ENCODE data around the gene TMED9.
"Not testable (repeated sequence)": the region's sequence is repeated elsewhere in the genome, so short reads cannot be mapped to it uniquely, and the experiment has no call there.

Gene TMED9

DNA sequence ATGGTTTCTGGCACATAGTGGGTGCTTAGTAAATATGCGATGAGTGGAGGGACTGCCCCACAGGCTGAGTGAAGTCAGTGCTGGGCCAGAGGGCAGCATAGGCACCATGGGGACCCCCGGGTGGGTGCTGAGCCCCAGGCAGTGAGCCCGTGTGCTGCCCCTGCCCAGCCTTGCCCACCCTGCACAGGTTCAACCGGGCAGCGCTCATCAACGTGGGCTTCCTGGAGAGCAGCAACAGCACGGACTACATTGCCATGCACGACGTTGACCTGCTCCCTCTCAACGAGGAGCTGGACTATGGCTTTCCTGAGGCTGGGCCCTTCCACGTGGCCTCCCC lies 15.1 kb downstream of the TMED9 start:
- DNase-seq, result no peak

DNA sequence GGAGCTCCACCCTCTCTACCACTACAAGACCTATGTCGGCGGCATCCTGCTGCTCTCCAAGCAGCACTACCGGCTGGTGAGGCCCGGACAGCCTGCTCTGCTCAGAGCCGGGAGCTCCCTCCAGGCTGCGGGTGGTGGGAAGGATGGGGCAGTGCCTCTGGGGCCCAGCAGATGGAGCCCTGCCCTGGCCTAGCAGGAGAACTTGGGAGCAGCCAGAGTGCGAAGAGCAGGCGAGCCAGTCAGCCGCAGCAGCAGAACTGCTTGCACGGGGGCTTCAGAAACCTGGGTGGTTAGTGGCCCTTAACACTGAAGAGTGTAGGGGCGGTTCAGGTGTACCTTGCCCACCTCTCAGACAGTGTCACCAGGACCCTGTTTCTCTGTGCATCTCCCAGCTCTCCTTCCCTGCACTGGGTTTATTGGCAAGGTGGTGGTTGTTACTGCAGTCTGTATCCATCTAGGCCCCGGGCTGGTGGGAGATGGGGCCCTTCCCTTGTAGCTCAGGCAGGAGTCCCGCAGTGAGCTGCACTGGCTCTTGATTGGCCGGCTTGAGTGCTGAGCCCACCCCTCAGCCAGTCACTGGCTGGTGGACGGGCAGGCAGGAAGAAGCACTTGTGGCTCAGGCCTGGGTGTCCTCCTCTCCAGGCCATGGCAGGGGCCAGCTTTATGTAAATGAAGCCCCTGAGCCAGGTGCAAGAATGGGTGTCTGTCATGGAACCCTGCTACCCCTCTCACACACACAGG lies 15.6 kb downstream of the TMED9 start:
- peak; percentile 67 for DNase-seq

DNA sequence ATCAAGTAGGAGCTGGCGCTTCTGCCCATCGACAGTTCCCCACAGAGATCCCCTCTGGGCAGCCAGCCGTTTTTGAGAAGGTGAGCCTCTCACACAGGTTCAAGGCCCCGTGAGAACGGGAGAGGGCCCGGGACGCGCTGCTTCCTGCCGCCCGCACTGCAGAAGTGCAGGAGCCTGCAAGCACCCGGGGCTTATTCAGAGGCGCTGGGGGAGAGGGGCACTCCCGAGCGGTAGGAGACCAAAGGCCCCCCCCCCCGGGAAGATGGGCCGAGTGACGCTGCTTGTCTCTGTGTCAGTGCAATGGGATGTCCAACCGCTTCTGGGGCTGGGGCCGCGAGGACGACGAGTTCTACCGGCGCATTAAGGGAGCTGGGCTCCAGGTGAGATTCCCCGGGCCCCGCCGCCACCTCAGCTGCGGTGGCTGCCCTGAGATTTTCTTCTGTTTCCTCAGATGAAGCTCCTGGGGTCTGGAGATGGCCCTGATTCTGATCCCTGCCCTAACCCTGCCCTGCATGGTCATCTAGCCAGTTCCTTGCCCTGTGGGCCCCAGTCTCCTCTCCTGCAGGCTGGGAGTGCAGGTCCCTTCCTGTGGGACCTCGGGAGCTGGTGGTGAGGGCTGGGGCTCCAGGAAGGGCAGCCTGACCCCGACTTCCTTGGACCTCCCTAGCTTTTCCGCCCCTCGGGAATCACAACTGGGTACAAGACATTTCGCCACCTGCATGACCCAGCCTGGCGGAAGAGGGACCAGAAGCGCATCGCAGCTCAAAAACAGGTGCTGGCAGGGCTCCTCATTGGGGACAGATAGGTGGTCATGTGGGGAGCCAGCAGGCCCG lies 16.5 kb downstream of the TMED9 start:
- no peak for DNase-seq

DNA sequence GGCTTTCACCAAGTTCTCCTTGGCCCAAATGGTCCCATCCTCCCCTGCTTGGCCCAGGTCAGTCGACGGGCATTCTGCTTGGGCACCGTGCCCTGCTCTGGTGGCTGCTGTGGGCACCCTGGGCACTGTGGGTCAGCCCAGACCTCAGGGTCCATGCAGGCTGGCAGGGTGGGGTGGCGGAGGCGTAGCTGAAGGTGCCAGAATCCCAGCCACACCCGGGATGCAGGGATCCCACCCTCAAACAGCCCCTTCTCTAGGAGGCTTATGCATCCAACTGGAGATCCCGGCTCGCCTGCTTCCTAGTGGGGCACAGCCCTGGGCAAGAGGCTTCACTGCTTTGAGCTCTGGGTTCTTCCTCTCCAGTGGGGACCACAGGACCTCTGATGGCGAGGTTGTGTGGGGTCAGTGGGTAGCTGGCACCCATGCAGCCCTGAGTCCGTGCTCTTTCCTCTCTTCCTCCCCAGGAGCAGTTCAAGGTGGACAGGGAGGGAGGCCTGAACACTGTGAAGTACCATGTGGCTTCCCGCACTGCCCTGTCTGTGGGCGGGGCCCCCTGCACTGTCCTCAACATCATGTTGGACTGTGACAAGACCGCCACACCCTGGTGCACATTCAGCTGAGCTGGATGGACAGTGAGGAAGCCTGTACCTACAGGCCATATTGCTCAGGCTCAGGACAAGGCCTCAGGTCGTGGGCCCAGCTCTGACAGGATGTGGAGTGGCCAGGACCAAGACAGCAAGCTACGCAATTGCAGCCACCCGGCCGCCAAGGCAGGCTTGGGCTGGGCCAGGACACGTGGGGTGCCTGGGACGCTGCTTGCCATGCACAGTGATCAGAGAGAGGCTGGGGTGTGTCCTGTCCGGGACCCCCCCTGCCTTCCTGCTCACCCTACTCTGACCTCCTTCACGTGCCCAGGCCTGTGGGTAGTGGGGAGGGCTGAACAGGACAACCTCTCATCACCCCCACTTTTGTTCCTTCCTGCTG lies 17.4 kb downstream of the TMED9 start:
- no peak for DNase-seq

DNA sequence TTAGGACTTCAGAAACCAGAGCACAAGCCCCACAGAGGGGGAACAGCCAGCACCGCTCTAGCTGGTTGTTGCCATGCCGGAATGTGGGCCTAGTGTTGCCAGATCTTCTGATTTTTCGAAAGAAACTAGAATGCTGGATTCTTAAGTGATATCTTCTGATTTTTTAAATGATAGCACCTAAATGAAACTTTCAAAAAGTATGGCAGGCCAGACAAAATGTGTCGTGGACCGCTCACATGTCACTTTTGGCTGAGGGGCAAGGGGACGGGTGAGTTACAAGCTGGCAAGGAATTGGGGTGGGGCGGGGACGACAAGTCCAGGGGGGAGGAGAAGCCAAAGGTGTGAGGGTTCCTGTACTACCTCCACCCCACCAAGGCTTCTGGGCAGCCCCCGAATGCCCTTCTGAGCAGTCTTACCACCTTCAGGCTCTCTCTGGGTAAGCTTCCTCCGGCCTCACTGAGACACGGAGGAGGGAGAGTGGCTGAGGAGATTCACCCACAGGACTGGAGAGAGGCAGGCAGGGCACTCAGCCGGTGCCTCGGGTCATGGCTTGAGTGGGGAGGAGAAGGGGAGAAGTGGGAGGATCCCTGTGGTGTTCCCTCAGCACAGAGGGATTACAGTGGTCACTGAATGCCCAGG lies 18.2 kb downstream of the TMED9 start:
- DNase-seq, result no peak

DNA sequence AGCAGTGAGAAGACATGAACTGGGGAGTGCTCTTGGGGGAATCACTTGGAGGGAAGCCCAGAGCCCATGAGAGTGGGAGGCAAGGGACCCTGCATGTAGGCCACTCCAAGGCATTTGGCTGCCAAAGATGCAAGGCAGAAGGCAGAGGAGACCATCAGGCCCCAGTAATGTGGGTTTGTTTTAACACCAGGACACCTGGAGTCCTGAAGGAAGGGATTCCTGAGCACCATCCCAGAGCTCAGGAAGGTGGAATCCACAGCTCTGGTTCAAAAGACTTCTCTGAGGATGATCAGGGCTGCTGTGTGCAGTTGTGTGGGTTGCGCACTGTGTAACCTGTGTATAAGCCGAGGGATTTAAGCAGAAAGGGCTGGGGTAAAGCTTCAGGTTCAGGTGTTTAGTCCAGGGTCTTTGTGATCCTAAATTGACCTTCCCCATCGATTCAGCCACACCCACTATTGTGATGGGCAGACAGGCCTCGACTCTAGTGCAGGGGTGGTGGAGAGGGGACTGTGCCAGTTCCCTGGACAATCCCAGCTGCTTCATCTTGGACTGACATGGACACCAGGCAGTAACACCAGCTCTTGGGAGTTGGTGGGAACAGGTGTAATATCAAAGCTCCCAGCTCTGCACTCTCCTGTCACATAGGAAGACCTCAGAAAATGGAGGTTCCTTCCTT lies 18.9 kb downstream of the TMED9 start:
- no peak for DNase-seq

DNA sequence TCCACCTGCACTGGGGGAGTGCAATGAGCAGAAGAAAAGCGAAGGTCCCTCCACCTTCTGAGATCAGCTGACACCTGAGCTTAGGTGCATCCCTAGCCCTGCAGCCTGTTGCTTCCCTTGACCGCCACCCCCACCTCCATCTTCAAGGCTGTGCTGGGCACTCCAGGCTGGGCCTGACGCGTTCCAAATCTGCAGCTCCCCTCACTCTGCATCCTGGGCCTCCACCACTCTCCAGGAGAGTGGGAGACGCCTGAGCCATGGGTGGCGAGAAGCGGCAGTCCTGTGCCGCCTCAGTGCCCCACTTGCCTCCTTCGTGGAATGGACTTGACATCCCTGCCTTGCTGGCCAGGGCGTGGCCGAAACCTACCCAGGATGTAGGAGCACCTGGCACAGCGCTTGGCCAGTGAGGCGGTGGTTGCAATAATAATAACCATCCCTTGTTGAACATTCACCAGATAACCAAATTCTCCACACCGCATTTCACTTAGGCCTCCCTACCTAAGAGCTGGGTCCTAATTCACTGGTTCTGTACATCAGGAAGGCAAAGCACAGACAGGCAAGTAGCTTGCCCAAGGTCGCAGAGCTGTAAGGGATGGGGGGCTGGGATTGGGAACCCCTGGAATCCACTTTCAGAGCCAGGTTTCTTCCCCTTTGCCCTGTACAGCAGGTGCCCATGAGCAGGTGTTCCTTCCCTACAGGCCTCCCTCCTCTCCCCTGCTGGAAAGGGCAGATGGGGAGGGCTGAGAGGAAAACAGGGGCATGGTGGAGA lies 19.6 kb downstream of the TMED9 start:
- DNase-seq, result no peak

DNA sequence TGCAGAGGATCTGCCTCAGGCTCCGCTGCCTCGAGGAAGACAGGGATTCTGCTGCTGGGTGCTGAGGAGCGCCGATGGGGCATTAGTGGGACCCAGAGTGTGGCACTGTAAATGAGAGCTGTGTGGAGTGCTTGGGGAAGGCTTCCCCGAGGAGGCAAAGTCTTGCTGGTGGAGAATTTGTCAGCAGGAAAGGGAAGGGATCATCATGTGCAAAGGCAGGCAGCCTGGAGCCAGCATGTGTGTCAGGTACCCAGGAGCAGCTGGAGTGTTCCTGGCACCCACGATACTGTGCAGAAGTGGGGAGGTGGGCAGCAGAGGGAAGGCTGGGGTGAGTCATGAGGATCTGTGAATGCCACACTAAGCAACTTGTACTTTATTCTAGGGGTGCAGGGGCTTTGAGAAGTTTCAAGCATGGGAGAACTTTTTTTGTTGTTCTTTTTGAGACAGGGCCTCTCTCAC lies 20.2 kb downstream of the TMED9 start:
- no peak for DNase-seq

DNA sequence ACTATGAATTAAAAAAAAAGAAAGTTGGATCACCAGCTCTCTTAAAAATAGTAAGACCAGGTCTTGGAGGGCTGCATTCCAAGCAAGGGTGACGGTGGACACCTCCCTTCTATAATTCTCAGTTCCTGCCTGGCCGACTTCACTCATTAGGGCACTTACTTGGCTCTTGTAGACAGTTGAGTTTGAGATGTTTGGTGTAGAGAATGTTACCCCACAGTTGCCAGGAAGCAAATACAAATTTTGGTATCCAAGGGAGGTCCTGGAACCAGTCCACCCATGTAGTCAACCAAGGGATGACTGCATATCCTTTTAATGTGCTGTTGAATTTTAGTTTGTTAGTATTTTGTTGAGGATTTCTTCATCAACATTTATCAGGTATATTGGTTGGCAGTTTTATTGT lies 28.6 kb downstream of the TMED9 start:
- no peak for DNase-seq

DNA sequence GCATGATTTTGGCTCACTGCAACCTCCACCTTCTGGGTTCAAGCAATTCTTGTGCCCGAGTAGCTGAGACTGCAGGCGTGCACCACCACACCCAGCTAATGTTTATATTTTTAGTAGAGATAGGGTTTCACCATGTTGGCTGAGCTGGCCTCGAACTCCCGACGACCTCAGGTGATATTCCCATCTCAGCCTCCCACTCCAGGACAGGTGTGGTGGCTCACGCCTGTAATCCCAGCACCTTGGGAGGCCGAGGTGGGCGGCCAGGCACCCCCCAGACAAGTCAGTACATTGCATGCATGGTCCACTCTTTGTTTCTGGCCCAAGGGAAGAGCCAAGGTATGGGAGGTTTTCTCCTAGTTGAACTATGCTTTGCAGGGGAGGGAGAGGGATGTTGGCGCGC lies 32.2 kb downstream of the TMED9 start:
- not testable (repeated sequence) for DNase-seq

DNA sequence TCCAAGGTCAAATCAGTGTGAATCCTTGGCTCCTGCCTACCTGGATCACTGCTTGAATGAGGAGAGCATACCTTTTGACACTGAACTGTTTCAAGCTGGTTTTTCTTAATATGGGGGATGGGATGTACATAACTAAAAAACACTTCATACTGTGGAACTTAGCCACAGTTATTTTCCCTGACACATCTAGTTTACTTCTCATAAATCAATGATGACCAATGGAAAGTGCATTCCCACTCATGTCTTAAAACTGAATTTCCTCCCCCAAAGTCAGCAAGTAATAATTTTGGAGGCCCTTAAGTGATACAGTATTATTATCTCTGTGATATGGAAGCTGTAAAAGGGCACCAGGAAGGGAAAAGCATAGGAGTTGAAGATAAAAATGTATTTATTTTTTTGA lies 38.2 kb downstream of the TMED9 start:
- not testable (repeated sequence) for DNase-seq

DNA sequence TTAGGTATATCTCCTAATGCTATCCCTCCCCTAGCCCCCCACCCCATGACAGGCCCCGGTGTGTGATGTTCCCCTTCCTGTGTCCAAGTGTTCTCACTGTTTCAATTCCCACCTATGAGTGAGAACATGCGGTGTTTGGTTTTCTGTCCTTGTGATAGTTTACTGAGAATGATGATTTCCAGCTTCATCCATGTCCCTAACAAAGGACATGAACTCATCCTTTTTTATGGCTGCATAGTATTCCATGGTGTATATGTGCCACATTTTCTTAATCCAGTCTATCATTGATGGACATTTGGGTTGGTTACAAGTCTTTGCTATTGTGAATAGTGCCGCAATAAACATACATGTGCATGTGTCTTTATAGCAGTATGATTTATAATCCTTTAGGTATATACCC lies 42.9 kb downstream of the TMED9 start:
- DNase-seq, result not testable (repeated sequence)

DNA sequence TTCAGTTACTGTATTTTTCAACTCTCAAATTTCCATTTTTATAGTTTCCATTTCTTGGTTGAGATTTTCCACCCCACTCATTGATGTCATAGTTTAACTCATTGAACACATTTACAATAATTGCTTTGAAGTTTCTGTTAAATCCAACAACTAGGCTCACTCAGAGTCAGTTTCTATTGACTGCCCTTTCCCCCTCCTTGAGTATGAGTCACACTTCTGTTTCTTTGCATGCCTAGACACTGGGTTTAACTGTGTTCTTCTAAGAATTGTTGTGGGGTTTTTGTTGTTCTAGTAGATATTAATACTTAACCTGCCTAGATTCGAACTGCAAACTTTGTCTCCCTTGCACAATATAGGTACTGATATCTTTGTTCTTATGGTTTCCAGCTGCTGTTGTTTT lies 53.5 kb downstream of the TMED9 start:
- DNase-seq, result not testable (repeated sequence)
